Measurements from ENCODE around the gene MYO18A. TPM values are rescaled to one million over a fixed set of nuclear protein-coding genes. Genes with fewer than 3 reads are reported as not detected.

The MYO18A gene
- total RNA-seq, 4 donors from 2014 or later: 14.5 to 72.3 (median 50.8) TPM

DNA sequence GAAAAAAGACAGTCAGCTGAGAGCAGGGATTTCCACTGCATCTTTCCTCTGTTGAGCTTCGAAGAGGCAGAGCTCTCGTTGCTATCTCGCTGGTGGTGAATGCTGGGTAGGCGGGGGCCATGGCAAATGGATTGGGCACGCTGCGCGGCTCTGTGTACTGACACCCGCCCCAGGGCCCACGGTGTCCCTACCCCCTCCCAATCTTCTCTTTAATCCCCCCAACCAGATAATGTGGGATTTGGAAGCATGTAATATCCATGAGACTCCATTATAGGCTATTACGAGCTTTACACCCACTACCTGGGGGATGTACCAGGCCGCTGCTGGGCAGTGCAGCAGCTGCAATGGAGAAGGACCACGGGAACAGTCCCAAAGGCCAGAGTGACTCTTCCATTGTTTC, 129.0 kb downstream of the MYO18A start:
- TF ChIP-seq, protein P1, sequence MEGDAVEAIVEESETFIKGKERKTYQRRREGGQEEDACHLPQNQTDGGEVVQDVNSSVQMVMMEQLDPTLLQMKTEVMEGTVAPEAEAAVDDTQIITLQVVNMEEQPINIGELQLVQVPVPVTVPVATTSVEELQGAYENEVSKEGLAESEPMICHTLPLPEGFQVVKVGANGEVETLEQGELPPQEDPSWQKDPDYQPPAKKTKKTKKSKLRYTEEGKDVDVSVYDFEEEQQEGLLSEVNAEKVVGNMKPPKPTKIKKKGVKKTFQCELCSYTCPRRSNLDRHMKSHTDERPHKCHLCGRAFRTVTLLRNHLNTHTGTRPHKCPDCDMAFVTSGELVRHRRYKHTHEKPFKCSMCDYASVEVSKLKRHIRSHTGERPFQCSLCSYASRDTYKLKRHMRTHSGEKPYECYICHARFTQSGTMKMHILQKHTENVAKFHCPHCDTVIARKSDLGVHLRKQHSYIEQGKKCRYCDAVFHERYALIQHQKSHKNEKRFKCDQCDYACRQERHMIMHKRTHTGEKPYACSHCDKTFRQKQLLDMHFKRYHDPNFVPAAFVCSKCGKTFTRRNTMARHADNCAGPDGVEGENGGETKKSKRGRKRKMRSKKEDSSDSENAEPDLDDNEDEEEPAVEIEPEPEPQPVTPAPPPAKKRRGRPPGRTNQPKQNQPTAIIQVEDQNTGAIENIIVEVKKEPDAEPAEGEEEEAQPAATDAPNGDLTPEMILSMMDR (IDR thresholded peaks at IDR 0.05; ENCODE audit: low read depth): no peak

DNA sequence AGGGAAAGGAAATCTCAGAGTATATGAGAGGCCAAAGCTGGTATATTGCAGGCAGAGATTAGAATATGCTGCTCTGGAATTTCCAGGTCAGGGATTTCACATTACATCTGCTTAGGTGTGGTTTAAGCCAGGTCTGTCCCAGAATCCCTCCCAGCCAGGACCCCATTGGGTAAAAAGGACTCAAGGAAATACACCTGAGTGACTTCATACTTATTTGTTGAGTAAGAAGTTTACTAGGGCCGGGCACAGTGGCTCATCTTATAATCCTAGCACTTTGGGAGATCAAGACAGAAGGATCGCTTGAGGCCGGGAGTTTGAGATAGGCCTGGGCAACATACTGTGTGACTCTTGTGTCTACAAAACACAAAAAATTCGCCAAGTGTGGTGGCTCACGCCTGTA, 130.0 kb downstream of the MYO18A start:
- TF ChIP-seq, protein P1 (IDR thresholded peaks at IDR 0.05; ENCODE audit: low read depth): no peak

DNA sequence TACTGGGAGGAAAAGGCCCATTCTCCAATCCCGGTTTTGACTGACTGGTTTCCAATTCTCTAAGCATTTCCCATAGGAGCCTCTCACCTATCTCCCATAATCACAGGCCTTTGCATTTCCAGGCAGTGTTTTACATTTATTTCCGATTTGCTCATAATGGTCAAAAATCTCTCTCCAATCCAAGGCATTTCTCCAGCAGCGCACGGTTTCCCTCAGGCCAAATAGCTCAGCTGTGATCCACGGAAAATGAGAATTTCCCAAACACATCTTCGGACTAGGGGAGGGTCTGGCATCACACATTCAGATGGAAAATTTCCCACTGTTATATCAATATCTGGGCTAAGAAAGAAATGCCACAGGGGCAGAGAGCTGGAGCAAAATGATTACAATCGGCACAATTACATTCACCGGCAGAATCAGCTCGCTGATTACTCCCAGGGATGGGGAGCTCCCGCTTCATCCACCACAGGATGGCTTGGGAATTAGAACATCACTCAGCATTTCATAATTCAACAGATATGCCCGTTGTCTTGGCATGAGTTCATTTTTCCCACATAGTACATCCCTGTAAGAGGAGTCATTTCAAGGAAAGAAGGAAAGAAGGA, 130.6 kb downstream of the MYO18A start:
- TF ChIP-seq, protein P1 (IDR thresholded peaks at IDR 0.05; ENCODE audit: low read depth): no peak

DNA sequence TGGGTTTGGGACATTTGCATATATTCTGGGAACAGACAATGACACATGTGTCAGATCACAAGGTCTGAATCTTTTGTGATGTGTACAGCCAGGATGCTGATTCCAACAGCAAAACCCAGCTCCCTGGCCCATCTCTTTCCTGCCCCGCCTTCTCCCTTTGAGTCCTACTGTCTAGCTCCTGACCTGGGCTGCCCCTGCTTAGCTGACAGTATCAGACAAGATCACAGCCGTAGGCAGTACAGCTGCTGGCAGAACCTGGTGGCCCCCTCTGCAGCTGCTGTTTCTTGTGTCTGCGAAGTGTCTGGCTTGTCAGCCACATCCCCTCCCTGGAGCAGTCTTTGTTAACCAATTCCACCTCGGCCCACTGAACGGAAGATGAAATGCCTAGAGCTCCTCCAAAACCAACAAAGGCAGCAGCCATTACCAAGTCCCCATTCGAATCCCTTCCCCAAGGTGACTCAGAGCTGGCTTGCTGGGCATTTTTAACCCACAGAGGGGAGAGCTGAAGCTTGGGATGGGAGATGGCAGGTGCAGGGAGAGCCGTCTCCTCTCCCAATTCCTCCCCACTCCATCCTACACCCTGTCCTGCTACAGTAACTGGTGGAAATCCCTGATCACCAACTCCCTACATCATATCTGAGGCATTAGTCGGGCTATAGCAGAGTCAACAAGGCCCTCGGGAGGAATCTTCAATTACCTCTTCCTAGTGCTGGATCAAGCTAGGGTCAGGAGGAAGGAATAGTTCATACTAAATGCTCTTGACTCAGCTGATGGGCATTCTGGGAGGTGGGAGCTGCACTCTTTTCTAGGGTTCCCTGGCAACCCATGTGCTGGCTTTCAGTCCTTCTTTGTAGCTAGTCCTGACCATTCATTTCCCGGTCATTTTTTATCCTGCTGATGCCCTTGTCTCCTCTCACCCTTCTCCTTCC, 131.5 kb downstream of the MYO18A start:
- TF ChIP-seq, protein P1 (IDR thresholded peaks at IDR 0.05; ENCODE audit: low read depth): no peak

DNA sequence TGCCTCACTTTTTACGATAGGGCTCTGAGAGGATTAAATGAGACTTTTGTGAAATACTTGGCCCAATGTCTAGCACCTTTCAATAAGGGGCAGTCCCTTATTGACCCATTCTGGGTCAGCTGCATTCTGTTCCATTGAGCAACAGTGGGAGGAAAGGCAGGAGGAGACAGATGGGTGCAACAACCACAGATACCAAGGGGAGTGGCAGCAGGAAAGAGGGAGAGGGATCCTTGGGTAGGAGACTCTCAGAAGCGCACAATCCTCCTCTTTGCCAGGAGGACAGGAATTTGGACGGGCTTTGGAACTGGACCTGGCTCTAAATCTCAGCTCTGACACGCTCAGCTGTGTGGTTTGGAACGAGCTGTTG, 133.7 kb downstream of the MYO18A start:
- TF ChIP-seq, protein P1 (IDR thresholded peaks at IDR 0.05; ENCODE audit: low read depth): no peak

DNA sequence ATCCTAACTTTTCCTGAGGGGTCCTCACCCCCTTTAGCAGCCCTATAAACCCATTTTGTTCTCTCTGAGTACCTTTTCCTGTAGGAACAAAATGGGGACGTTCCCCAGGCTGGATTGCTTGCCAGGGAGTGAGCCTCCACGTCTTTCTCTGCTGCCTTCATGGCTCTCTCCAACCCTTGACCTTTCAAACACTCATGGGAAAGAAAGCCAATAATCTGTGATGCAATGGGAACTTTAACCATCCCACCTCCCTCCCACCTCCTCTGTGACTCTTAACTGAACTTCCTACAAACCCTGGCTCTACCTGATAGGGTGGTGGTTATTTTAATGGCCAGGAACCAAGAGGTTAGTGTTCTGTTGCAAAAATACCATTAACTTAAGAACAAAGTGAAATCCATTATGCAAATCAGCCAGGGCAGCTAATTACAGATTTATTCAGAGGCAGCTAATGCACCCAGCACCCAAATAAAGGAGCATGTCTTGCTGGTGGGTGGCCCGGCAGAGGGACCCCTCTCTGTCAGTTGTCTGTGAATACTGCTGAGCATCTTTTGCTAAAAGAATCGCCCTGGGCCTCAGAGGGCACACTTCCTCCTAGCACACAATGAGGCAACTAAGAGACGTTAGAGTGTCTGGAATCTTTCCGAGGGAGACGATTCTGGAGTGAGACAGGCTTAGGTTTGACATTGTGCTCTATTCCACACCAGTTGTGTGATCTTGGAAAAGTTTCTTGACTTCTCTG, 134.3 kb downstream of the MYO18A start:
- TF ChIP-seq, protein P1 (IDR thresholded peaks at IDR 0.05; ENCODE audit: low read depth): no peak

DNA sequence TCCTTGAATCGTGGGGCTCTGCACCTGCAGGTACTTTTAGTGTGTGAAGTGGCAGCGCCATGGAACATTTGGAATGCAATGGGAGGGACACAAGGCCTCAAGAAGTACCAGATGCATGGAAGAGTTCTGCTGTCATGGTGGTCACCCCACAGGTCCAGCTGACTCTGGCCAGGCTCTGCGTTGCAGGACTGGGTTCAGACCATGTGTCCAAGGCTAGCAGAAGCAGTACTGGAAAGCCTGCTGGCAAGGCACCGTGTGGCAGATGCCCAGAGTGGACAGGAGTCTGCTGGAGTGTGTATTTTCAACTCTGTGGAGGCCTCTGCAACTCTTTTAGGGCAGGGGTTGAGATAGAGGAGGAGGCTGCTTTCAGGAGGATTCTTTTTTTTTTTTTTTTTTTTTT, 135.2 kb downstream of the MYO18A start:
- TF ChIP-seq, protein P1 (IDR thresholded peaks at IDR 0.05; ENCODE audit: low read depth): no peak

Data from subcutaneous adipose tissue (tissue), 4 donors.